ENCODE data around the gene MYL6B.

The MYL6B gene

DNA sequence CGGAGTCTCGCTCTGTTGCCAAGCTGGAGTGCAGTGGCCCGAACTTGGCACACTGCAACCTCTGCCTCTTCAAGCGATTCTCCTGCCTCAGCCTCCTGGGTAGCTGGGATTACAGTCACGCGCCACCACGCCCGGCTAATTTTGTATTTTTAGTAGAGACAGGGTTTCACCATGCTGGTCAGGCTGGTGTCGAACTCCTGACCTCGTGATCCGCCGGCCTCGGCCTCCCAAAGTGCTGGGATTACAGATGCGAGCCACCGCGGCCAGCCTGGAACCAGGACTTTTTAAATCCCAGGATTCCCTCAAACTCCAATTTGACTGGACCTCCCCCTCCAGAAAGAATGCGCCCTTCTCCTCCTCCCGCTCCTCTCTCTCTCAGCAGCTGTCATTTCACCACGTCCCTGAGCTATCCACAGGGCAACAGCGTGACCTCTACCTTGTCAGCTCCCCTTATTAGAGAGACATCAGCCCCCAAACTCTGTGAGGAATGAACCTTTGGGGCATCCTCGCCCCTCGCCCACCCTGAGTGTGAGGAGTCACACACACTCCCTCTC is 22.4 kb upstream of the MYL6B start:
- H3K4me3 Mint-ChIP-seq: peak overlapping the region; percentile 94
- H3K4me1 Mint-ChIP-seq (ENCODE audit: low read depth): peaks cover 62% of the 10 kb centered on the region
- H3K36me3 Mint-ChIP-seq: peaks cover 23% of the 10 kb centered on the region
- H3K9me3 Mint-ChIP-seq (ENCODE audit: low read depth): no peaks in the 10 kb centered on the region
- peak overlapping the region; percentile 90 for H3K27ac Mint-ChIP-seq
- no peaks in the 10 kb centered on the region for H3K27me3 Mint-ChIP-seq

- peaks cover 23% of the 10 kb centered on the region for H3K36me3 Mint-ChIP-seq
- H3K27me3 Mint-ChIP-seq: no peaks in the 10 kb centered on the region
- H3K4me1 Mint-ChIP-seq (ENCODE audit: low read depth): peaks cover 66% of the 10 kb centered on the region
- peak overlapping the region; percentile 90 for H3K27ac Mint-ChIP-seq
- peak overlapping the region; percentile 94 for H3K4me3 Mint-ChIP-seq
- no peaks in the 10 kb centered on the region for H3K9me3 Mint-ChIP-seq (ENCODE audit: low read depth)
Observed at GRCh38 chr12:56130876-56131275, 21.5 kb upstream of the MYL6B start.

- peak overlapping the region; percentile 61 for H3K27ac Mint-ChIP-seq
- H3K9me3 Mint-ChIP-seq (ENCODE audit: low read depth): no peaks in the 10 kb centered on the region
- peaks cover 39% of the 10 kb centered on the region for H3K36me3 Mint-ChIP-seq
- no peaks in the 10 kb centered on the region for H3K27me3 Mint-ChIP-seq
- peaks cover 75% of the 10 kb centered on the region for H3K4me1 Mint-ChIP-seq (ENCODE audit: low read depth)
- H3K4me3 Mint-ChIP-seq: no peak overlapping the region
Observed at GRCh38 chr12:56134897-56135296, 17.5 kb upstream of the MYL6B start.

DNA sequence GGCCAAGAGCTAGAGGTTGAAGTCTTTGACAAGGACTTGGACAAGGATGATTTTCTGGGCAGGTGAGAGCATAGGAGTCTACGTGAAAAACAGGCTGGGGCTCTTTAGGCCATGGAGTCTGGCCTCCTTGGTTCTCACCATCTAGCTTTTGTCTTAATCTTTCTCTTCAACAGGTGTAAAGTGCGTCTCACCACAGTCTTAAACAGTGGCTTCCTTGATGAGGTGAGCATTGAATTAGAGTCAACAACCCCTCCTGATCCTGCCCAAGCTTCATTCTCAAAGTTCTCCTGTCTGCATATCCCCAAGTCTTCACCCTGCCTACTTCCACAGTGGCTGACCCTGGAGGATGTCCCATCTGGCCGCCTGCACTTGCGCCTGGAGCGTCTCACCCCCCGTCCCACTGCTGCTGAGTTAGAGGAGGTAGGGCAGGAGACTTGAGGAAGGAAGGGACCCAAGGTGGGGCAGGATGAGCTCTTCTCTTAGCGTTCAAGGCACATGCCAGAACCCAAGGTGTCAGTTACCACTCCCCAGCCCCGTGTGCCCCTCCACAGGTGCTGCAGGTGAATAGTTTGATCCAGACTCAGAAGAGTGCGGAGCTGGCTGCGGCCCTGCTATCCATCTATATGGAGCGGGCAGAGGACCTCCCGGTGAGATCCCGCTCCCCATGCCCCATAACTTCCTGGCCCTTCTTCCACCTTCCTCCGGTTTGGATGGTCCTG is 14.4 kb upstream of the MYL6B start:
- Mint-ChIP-seq H3K27me3 (no peaks in the 10 kb centered on the region), H3K4me1 (ENCODE audit: low read depth) (peaks cover 67% of the 10 kb centered on the region), H3K9me3 (ENCODE audit: low read depth) (no peaks in the 10 kb centered on the region), H3K4me3 (peak overlapping the region; percentile 58), H3K36me3 (peaks cover 25% of the 10 kb centered on the region), H3K27ac (peak overlapping the region; percentile 81)

DNA sequence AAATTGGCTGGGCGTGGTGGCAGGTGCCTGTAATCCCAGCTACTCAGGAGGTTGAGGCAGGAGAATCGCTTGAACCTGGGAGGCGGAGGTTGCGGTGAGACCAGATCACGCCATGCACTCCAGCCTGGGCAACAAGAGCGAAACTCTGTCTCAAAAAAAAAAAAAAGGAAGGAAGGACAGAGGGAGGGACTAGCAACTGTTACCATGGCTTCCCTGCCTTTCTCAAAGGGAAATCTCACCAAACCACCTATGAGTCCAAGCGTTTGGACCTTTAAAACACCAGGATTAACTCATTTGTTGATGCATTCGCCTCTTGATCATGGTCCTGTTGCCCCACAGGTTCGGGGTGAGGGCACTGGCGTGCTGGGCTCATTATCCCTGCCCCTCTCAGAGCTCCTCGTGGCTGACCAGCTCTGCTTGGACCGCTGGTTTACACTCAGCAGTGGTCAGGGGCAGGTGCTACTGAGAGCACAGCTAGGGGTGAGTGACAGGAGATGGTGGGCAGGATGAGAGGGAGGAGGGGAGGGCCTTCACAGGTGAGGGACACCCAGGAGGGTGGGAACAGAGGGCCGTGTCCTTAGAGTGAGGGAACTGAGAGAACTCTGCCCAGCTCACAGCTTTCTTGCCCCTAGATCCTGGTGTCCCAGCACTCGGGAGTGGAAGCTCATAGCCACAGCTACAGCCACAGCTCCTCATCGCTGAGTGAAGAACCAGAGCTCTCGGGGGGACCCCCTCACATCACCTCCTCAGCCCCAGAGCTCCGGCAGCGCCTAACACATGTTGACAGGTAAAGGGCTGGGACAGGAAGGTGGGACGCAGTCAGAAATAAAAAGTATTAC is 10.2 kb upstream of the MYL6B start:
- Mint-ChIP-seq H3K9me3 (ENCODE audit: low read depth) (no peaks in the 10 kb centered on the region), H3K36me3 (peaks cover 23% of the 10 kb centered on the region), H3K27ac (peak overlapping the region; percentile 93), H3K4me3 (no peak overlapping the region), H3K4me1 (ENCODE audit: low read depth) (peaks cover 54% of the 10 kb centered on the region), H3K27me3 (no peaks in the 10 kb centered on the region)

DNA sequence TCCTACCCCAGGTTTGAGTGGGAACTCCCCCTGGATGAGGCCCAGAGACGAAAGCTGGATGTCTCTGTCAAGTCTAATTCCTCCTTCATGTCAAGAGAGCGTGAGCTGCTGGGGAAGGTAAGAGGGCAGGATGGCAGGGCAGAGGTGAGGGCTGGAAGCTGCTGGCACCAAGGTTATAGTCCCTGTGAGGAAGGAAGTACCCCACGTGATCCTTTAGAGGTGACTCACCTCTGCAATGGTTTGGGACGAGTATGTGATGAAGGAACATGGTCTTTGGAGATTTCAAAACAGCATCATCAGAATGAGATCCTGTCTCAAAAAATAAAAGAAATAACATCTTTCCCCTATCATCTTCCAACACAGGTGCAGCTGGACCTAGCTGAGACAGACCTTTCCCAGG is 9.2 kb upstream of the MYL6B start:
- Mint-ChIP-seq H3K4me3 (peak overlapping the region; percentile 25), H3K27ac (peak overlapping the region; percentile 93), H3K4me1 (ENCODE audit: low read depth) (peaks cover 44% of the 10 kb centered on the region), H3K27me3 (no peaks in the 10 kb centered on the region), H3K9me3 (ENCODE audit: low read depth) (no peaks in the 10 kb centered on the region), H3K36me3 (peaks cover 19% of the 10 kb centered on the region)

DNA sequence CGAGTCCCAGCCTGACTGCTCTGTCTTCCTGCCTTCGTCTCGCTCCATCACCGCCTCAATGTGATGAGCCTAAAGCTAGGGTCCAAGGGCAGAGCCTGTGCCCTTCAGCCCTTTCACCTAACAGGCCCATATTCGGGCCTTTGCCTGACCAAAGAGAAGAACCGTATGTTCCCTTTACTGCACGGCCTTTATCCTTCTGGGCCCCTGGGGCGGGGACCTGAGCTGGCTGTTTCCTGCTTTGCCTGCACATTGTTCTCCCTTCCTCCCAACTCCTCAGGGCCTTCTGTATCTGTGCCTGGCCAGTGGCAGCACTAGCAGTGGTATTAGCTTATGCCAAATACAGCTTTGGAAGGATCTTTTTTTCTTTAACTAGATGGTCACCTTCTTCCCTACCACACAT is 8.5 kb upstream of the MYL6B start:
- Mint-ChIP-seq H3K36me3 (peaks cover 13% of the 10 kb centered on the region), H3K9me3 (ENCODE audit: low read depth) (no peaks in the 10 kb centered on the region), H3K4me3 (no peak overlapping the region), H3K27me3 (no peaks in the 10 kb centered on the region), H3K4me1 (ENCODE audit: low read depth) (peaks cover 38% of the 10 kb centered on the region), H3K27ac (peak overlapping the region; percentile 93)

DNA sequence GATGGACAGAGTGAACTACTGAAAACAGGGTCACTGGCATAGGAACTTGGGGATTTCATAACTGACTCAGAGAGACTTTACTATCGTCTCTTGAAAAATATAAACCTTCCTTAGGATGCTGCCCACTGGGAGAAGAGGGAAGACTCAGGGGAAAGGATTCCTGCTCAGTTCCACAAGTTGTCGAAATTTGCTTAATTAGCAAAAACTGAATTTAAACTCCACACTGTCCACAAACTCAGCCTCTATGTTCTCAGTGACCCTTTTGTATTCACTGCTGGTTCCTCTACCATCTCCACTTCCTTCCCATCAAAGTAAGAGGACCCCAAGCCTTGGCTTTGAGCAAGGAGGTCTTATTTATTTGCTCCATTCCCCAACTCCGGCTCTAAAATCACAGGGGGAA is 7.2 kb upstream of the MYL6B start:
- Mint-ChIP-seq H3K27ac (no peak overlapping the region), H3K4me3 (no peak overlapping the region), H3K4me1 (ENCODE audit: low read depth) (peaks cover 34% of the 10 kb centered on the region), H3K9me3 (ENCODE audit: low read depth) (no peaks in the 10 kb centered on the region), H3K36me3 (peaks cover 13% of the 10 kb centered on the region), H3K27me3 (no peaks in the 10 kb centered on the region)

GRCh38 chr12:56146492-56147460 is 5.6 kb upstream of the MYL6B start:
- Mint-ChIP-seq H3K9me3 (ENCODE audit: low read depth) (no peaks in the 10 kb centered on the region), H3K4me3 (no peak overlapping the region), H3K27ac (no peak overlapping the region)

DNA sequence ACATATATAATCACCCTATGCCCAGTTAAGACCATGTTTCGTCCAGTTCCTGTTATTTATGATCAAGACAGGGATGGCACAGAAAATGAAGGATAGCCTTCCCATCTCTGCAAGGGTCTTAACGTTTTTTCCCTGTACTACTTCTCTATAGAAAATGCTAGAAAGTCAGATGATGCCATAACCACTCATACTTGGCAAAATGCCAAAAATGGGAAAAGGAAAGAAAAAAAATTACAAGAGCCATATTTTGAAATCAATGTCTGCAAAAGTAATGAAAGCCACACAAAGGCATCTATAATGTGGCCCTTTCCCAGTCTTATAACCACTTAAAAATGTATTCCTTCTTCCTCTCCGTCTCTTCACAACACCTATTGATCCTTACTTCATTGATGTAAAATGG is 1.8 kb upstream of the MYL6B start:
- H3K36me3 Mint-ChIP-seq: no peaks in the 10 kb centered on the region
- peak overlapping the region; percentile 99 for H3K27ac Mint-ChIP-seq
- H3K4me1 Mint-ChIP-seq (ENCODE audit: low read depth): peaks cover 30% of the 10 kb centered on the region
- H3K4me3 Mint-ChIP-seq: peak overlapping the region; percentile 76
- H3K27me3 Mint-ChIP-seq: no peaks in the 10 kb centered on the region
- no peaks in the 10 kb centered on the region for H3K9me3 Mint-ChIP-seq (ENCODE audit: low read depth)

More at GRCh38 chr12:56146492-56147460, 5.6 kb upstream of the MYL6B start:
- peaks cover 10% of the 10 kb centered on the region for H3K36me3 Mint-ChIP-seq
- H3K4me1 Mint-ChIP-seq (ENCODE audit: low read depth): peaks cover 39% of the 10 kb centered on the region
- H3K27me3 Mint-ChIP-seq: no peaks in the 10 kb centered on the region

DNA sequence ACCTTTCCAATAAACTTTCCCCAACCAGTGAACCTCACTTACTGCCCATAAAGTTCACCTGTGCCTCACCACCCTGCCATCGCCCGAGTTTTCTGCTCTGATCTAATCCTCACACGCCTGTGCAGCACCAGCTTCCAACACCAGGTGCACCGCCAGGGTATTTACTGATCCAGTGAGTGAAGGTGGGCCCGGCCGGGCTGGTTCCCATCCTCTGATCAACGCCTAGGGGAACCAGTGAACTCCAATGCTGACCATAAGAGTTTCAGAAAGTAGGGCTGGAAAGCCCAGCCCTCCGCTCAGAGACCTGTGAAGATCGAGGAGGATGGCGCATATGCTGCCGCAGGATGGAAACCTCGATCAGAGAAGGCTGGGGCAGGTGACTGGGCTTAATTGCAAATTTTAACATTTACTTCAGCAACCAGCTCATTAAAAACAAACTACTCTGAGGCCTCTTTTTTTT is 685 bp upstream of the MYL6B start:
- Mint-ChIP-seq H3K4me1 (ENCODE audit: low read depth) (peaks cover 30% of the 10 kb centered on the region), H3K27ac (peak overlapping the region; percentile 99), H3K9me3 (ENCODE audit: low read depth) (no peaks in the 10 kb centered on the region)

GRCh38 chr12:56152756-56153677 is 630 bp downstream of the MYL6B start:
- no peaks in the 10 kb centered on the region for H3K27me3 Mint-ChIP-seq
- H3K4me1 Mint-ChIP-seq (ENCODE audit: low read depth): peaks cover 34% of the 10 kb centered on the region
- no peaks in the 10 kb centered on the region for H3K36me3 Mint-ChIP-seq
- peak overlapping the region; percentile 99 for H3K27ac Mint-ChIP-seq
- peak overlapping the region; percentile 91 for H3K4me3 Mint-ChIP-seq
- H3K9me3 Mint-ChIP-seq (ENCODE audit: low read depth): no peaks in the 10 kb centered on the region

More for the DNA sequence above, 685 bp upstream of the MYL6B start:
- Mint-ChIP-seq H3K27me3 (no peaks in the 10 kb centered on the region), H3K4me3 (peak overlapping the region; percentile 91), H3K36me3 (no peaks in the 10 kb centered on the region)

DNA sequence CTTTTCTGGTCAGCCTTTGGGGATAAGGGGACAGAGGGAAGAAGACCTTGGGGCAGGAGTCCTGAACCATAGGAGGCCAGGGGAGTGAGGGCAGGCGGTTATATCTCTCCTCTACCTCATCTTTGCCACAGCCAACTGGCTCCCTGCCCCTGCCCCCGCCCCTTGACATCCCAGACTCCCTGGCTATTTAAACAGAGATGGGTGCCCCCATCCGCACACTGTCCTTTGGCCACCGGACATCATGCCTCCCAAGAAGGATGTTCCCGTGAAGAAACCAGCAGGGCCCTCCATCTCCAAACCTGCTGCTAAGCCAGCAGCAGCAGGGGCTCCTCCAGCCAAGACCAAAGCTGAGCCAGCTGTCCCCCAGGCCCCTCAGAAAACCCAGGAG is 1.3 kb downstream of the MYL6B start:
- no peaks in the 10 kb centered on the region for H3K27me3 Mint-ChIP-seq
- H3K9me3 Mint-ChIP-seq (ENCODE audit: low read depth): no peaks in the 10 kb centered on the region
- no peak overlapping the region for H3K27ac Mint-ChIP-seq
- peak overlapping the region; percentile 91 for H3K4me3 Mint-ChIP-seq
- no peaks in the 10 kb centered on the region for H3K36me3 Mint-ChIP-seq
- H3K4me1 Mint-ChIP-seq (ENCODE audit: low read depth): peaks cover 34% of the 10 kb centered on the region

Data from activated naive CD8-positive, alpha-beta T cell (primary cell).